ENCODE measurements around the gene GPRC5B. TPM values are rescaled to one million over a fixed set of nuclear protein-coding genes. Genes with fewer than 3 reads are reported as not detected.

GPRC5B gene
- total RNA-seq: 10 to 100 TPM in 1 of 4 donors, 1 to 10 TPM in 3; 3.5 to 22.9 (median 6.6) TPM

- DNase-seq: peak in 2 of 3 donors; percentile 49 to 68
- peak within 1 kb of the TSS; percentile 45 to 69 (median 58) for H3K4me3 ChIP-seq
- H3K9me3 ChIP-seq: no peaks in the 10 kb centered on the region
- peak within 1 kb of the TSS; percentile 14 to 66 (median 46) for H3K27ac ChIP-seq
- TF ChIP-seq, protein P1, sequence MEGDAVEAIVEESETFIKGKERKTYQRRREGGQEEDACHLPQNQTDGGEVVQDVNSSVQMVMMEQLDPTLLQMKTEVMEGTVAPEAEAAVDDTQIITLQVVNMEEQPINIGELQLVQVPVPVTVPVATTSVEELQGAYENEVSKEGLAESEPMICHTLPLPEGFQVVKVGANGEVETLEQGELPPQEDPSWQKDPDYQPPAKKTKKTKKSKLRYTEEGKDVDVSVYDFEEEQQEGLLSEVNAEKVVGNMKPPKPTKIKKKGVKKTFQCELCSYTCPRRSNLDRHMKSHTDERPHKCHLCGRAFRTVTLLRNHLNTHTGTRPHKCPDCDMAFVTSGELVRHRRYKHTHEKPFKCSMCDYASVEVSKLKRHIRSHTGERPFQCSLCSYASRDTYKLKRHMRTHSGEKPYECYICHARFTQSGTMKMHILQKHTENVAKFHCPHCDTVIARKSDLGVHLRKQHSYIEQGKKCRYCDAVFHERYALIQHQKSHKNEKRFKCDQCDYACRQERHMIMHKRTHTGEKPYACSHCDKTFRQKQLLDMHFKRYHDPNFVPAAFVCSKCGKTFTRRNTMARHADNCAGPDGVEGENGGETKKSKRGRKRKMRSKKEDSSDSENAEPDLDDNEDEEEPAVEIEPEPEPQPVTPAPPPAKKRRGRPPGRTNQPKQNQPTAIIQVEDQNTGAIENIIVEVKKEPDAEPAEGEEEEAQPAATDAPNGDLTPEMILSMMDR (IDR thresholded peaks at IDR 0.05): peak in 1 of 6 experiments; percentile 24
- no peak for TF ChIP-seq POLR2A (IDR thresholded peaks at IDR 0.05)
- no peaks in the 10 kb centered on the region for H3K36me3 ChIP-seq
- H3K4me1 ChIP-seq: peaks cover 2 to 26% (median 16%) of the 10 kb centered on the region in 4 donors
- H3K27me3 ChIP-seq: peaks cover 0 to 9% of the 10 kb centered on the region in 2 donors
These were observed at the start of gene GPRC5B for GRCh38 chr16:19884611-19885450. Gene GPRC5B (minus strand): TSS chr16:19884848. CDS start chr16:19872845, 12,003 bp downstream.

- TF ChIP-seq, protein P1 (IDR thresholded peaks at IDR 0.05): no peak
- no peak for TF ChIP-seq POLR2A (IDR thresholded peaks at IDR 0.05)
- no peaks in the 10 kb centered on the region for H3K4me1 ChIP-seq
- H3K9me3 ChIP-seq: no peaks in the 10 kb centered on the region
- no peaks in the 10 kb centered on the region for H3K36me3 ChIP-seq
- DNase-seq: no peak
- H3K27me3 ChIP-seq: no peaks in the 10 kb centered on the region
- no peak overlapping the region for H3K4me3 ChIP-seq
- H3K27ac ChIP-seq: no peak overlapping the region
These were observed 49.1 kb upstream of the GPRC5B start for GRCh38 chr16:19933740-19934139.

DNA sequence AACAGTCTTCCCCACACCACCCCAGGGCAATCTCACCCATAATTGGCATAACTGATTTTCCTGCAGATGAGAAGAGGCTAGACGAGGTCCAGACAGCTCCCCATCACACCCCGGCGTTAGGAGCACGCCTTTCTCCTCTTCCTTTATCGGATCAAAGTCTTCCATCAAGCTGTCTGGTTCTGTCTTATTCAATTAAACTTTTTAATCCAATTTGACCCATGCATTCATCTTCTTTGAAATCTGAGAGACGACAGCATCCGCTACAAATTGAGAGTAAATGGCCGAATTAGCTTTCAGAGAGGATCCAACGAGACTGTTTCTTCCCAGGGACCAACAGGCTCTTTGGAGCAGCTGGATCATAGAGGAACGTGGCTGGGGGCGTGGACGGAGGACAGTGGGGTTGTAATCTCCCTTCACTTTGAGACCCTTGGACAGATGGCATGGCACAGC is 44.4 kb upstream of the GPRC5B start:
- Histone ChIP-seq H3K4me3 (no peak overlapping the region), H3K9me3 (no peaks in the 10 kb centered on the region), H3K27me3 (no peaks in the 10 kb centered on the region), H3K4me1 (no peaks in the 10 kb centered on the region), H3K27ac (no peak overlapping the region), H3K36me3 (no peaks in the 10 kb centered on the region)
- no peak for DNase-seq
- TF ChIP-seq POLR2A (IDR thresholded peaks at IDR 0.05): no peak
- TF ChIP-seq, protein P1 (IDR thresholded peaks at IDR 0.05): no peak

GRCh38 chr16:19928432-19928831 is 43.8 kb upstream of the GPRC5B start:
- Histone ChIP-seq H3K9me3 (no peaks in the 10 kb centered on the region), H3K27ac (no peak overlapping the region), H3K4me3 (no peak overlapping the region), H3K36me3 (no peaks in the 10 kb centered on the region), H3K4me1 (no peaks in the 10 kb centered on the region), H3K27me3 (no peaks in the 10 kb centered on the region)
- TF ChIP-seq POLR2A (IDR thresholded peaks at IDR 0.05): no peak
- TF ChIP-seq, protein P1 (IDR thresholded peaks at IDR 0.05): no peak
- no peak for DNase-seq

GRCh38 chr16:19926449-19927390 is 42.1 kb upstream of the GPRC5B start:
- Histone ChIP-seq H3K4me1 (no peaks in the 10 kb centered on the region), H3K9me3 (no peaks in the 10 kb centered on the region), H3K4me3 (no peak overlapping the region), H3K36me3 (no peaks in the 10 kb centered on the region), H3K27ac (no peak overlapping the region), H3K27me3 (no peaks in the 10 kb centered on the region)
- no peak for DNase-seq
- no peak for TF ChIP-seq POLR2A (IDR thresholded peaks at IDR 0.05)
